ENCODE data around the gene PLTP. TPM values are rescaled to one million over a fixed set of nuclear protein-coding genes. Genes with fewer than 3 reads are reported as not detected.

Gene PLTP
- total RNA-seq, 1 donor from 2014 or later: 38.5 TPM

GRCh38 chr20:45947110-45947866 is 35.3 kb upstream of the PLTP start:
- TF ChIP-seq, protein P1, sequence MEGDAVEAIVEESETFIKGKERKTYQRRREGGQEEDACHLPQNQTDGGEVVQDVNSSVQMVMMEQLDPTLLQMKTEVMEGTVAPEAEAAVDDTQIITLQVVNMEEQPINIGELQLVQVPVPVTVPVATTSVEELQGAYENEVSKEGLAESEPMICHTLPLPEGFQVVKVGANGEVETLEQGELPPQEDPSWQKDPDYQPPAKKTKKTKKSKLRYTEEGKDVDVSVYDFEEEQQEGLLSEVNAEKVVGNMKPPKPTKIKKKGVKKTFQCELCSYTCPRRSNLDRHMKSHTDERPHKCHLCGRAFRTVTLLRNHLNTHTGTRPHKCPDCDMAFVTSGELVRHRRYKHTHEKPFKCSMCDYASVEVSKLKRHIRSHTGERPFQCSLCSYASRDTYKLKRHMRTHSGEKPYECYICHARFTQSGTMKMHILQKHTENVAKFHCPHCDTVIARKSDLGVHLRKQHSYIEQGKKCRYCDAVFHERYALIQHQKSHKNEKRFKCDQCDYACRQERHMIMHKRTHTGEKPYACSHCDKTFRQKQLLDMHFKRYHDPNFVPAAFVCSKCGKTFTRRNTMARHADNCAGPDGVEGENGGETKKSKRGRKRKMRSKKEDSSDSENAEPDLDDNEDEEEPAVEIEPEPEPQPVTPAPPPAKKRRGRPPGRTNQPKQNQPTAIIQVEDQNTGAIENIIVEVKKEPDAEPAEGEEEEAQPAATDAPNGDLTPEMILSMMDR (conservative IDR thresholded peaks at IDR 0.05; ENCODE audit: low read depth, low read length): no peak
- no peak for DNase-seq (ENCODE audit: low read depth)
- H3K4me3 ChIP-seq (ENCODE audit: low read depth, low read length): no peak overlapping the region

GRCh38 chr20:45946149-45946970 is 34.4 kb upstream of the PLTP start:
- no peak overlapping the region for H3K4me3 ChIP-seq (ENCODE audit: low read depth, low read length)
- DNase-seq (ENCODE audit: low read depth): no peak
- TF ChIP-seq, protein P1 (conservative IDR thresholded peaks at IDR 0.05; ENCODE audit: low read depth, low read length): no peak

DNA sequence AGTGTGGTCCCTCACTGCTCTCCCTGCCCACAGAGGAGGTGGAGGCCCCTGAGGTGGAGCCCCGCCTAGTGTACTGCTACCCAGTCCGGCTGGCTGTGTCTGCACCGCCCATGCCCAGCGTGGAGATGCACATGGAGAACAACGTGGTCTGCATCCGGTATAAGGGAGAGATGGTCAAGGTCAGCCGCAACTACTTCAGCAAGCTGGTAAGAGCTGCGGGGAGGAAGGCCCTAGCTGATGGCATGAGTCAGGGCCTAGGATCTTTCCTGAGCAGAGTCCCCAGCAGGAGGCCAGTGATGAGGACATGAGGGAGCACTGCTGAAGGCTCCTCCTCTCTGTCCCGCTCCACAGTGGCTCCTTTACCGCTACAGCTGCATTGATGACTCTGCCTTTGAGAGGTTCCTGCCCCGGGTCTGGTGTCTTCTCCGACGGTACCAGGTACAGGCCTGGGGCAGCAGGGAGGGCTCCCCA is 33.8 kb upstream of the PLTP start:
- TF ChIP-seq, protein P1 (conservative IDR thresholded peaks at IDR 0.05; ENCODE audit: low read depth, low read length): no peak
- no peak overlapping the region for H3K4me3 ChIP-seq (ENCODE audit: low read depth, low read length)
- DNase-seq (ENCODE audit: low read depth): no peak

- no peak overlapping the region for H3K4me3 ChIP-seq (ENCODE audit: low read depth, low read length)
- no peak for DNase-seq (ENCODE audit: low read depth)
- TF ChIP-seq, protein P1 (conservative IDR thresholded peaks at IDR 0.05; ENCODE audit: low read depth, low read length): no peak
These were observed 33.2 kb upstream of the PLTP start for GRCh38 chr20:45944965-45945677.

- no peak for DNase-seq (ENCODE audit: low read depth)
- TF ChIP-seq, protein P1 (conservative IDR thresholded peaks at IDR 0.05; ENCODE audit: low read depth, low read length): no peak
- H3K4me3 ChIP-seq (ENCODE audit: low read depth, low read length): no peak overlapping the region
These were observed 32.4 kb upstream of the PLTP start for GRCh38 chr20:45944151-45944964.

- TF ChIP-seq, protein P1 (conservative IDR thresholded peaks at IDR 0.05; ENCODE audit: low read depth, low read length): no peak
These were observed 31.7 kb upstream of the PLTP start for GRCh38 chr20:45943613-45944012.

More at GRCh38 chr20:45943613-45944012, 31.7 kb upstream of the PLTP start:
- no peak for DNase-seq (ENCODE audit: low read depth)
- no peak overlapping the region for H3K4me3 ChIP-seq (ENCODE audit: low read depth, low read length)
